ENCODE results near the gene MOGAT1. TPM values are rescaled to one million over a fixed set of nuclear protein-coding genes. Genes with fewer than 3 reads are reported as not detected.

Gene MOGAT1
- total RNA-seq, 1 experiment from 2014 or later = 51.2 TPM

DNA sequence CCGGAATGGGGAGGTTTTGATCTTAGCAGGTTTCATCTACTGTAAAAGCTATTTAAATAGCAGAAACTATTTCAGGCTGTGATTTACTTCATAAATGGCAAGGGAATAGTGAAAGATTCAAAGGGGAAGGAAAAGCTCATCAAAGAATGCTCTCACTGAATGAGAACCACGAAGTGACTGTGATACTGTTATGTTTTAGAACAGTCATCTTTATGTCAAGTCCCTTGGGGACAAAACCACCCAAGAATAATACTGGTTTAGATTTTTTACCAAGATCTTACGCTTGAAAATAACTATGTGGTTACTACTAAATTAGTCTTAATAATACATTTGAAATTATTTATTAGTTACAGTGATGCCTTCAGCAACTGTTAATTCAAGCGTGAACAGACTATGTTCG, 43.7 kb upstream of the MOGAT1 start:
- Mint-ChIP-seq H3K36me3 (ENCODE audit: insufficient read depth, unreplicated experiment) (peaks cover 61% of the 10 kb centered on the region), H3K4me1 (ENCODE audit: low read depth, unreplicated experiment) (no peaks in the 10 kb centered on the region), H3K27ac (ENCODE audit: unreplicated experiment) (no peak overlapping the region), H3K27me3 (ENCODE audit: unreplicated experiment) (no peaks in the 10 kb centered on the region), H3K4me3 (ENCODE audit: low read depth, unreplicated experiment) (no peak overlapping the region), H3K9me3 (ENCODE audit: low read depth, unreplicated experiment) (no peaks in the 10 kb centered on the region)
- TF ChIP-seq, protein P1, sequence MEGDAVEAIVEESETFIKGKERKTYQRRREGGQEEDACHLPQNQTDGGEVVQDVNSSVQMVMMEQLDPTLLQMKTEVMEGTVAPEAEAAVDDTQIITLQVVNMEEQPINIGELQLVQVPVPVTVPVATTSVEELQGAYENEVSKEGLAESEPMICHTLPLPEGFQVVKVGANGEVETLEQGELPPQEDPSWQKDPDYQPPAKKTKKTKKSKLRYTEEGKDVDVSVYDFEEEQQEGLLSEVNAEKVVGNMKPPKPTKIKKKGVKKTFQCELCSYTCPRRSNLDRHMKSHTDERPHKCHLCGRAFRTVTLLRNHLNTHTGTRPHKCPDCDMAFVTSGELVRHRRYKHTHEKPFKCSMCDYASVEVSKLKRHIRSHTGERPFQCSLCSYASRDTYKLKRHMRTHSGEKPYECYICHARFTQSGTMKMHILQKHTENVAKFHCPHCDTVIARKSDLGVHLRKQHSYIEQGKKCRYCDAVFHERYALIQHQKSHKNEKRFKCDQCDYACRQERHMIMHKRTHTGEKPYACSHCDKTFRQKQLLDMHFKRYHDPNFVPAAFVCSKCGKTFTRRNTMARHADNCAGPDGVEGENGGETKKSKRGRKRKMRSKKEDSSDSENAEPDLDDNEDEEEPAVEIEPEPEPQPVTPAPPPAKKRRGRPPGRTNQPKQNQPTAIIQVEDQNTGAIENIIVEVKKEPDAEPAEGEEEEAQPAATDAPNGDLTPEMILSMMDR (IDR thresholded peaks at IDR 0.05; ENCODE audit: unreplicated experiment) = no peak
- intact Hi-C loops (cut with micrococcal nuclease; ENCODE audit: unreplicated experiment) = no loop called here
- CTCF ChIA-PET = no interaction called here
- no peak for DNase-seq
- no TSS peak for BruUV-seq (replicated peaks)

DNA sequence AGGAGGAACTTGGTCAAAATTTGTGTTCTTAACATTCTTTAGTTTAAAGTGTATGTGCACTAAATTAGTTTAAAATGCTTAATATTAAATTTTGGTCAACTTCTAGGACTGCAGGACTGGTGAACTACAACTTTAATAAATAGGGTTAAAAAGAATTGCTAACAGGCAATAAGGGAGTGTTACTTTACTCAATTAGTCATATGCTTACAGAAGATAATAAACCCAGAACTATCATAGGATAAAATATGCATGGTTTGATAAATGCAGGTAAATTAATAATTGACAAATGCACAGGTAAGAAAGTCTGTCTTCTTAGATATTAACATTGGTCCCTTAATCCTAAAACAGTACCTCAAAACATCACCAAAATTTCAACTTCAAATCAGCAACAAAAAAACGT, 36.2 kb upstream of the MOGAT1 start:
- H3K9me3 Mint-ChIP-seq (ENCODE audit: low read depth, unreplicated experiment) = no peaks in the 10 kb centered on the region
- H3K27me3 Mint-ChIP-seq (ENCODE audit: unreplicated experiment) = no peaks in the 10 kb centered on the region
- BruUV-seq (replicated peaks) = no TSS peak
- H3K27ac Mint-ChIP-seq (ENCODE audit: unreplicated experiment) = peak overlapping the region; percentile 80
- H3K36me3 Mint-ChIP-seq (ENCODE audit: insufficient read depth, unreplicated experiment) = peaks cover 67% of the 10 kb centered on the region
- no peak overlapping the region for H3K4me3 Mint-ChIP-seq (ENCODE audit: low read depth, unreplicated experiment)
- TF ChIP-seq, protein P1 (IDR thresholded peaks at IDR 0.05; ENCODE audit: unreplicated experiment) = no peak
- intact Hi-C loops (cut with micrococcal nuclease; ENCODE audit: unreplicated experiment) = no loop called here
- no peak for DNase-seq
- CTCF ChIA-PET = no interaction called here
- H3K4me1 Mint-ChIP-seq (ENCODE audit: low read depth, unreplicated experiment) = peaks cover 28% of the 10 kb centered on the region

DNA sequence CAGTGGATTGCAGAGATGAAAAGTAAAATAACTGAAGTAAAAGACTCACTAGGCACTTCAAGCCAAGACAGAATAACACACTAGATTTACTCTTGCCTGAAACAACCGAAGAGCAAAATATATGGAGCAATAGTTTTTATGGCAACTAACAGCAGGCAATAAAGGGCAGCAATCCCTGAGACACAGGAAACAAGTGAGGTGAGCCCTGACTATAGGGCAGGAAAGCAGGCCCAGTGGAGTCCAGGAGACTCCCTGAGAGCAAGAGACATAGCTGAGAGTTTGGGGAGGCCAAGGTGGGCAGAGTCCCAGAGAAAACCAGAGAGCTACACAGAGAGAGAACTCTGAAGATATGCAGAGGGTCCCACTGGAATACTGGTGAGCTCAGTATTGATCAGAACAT, 34.4 kb upstream of the MOGAT1 start:
- no TSS peak for BruUV-seq (replicated peaks)
- no peak for DNase-seq
- Mint-ChIP-seq H3K36me3 (ENCODE audit: insufficient read depth, unreplicated experiment) (peaks cover 66% of the 10 kb centered on the region), H3K4me1 (ENCODE audit: low read depth, unreplicated experiment) (peaks cover 28% of the 10 kb centered on the region), H3K9me3 (ENCODE audit: low read depth, unreplicated experiment) (no peaks in the 10 kb centered on the region), H3K27me3 (ENCODE audit: unreplicated experiment) (no peaks in the 10 kb centered on the region), H3K27ac (ENCODE audit: unreplicated experiment) (peak overlapping the region; percentile 53), H3K4me3 (ENCODE audit: low read depth, unreplicated experiment) (no peak overlapping the region)
- TF ChIP-seq, protein P1 (IDR thresholded peaks at IDR 0.05; ENCODE audit: unreplicated experiment) = no peak
- intact Hi-C loops (cut with micrococcal nuclease; ENCODE audit: unreplicated experiment) = no loop called here
- CTCF ChIA-PET = no interaction called here

DNA sequence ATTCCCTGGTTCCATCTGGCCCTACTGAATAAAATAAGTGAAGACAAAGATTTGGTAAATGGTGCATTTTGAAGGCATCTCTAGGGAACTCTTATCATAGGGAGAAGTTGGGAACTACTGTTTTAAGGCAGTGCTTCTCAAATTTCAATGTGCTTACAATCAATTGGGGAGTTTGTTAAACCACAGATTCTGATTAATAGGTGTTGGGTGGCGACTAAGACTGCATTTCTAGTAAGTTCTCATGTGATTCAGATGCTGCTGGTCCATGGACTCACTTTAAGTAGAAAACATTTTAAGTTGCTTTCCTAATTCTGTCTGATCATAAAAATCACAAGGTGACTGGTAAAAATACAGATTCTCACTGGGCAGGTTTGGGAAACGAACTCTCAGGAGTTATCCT, 30.1 kb upstream of the MOGAT1 start:
- DNase-seq = no peak
- Mint-ChIP-seq H3K27me3 (ENCODE audit: unreplicated experiment) (no peaks in the 10 kb centered on the region), H3K36me3 (ENCODE audit: insufficient read depth, unreplicated experiment) (peaks cover 63% of the 10 kb centered on the region), H3K4me3 (ENCODE audit: low read depth, unreplicated experiment) (no peak overlapping the region), H3K27ac (ENCODE audit: unreplicated experiment) (no peak overlapping the region), H3K4me1 (ENCODE audit: low read depth, unreplicated experiment) (peaks cover 32% of the 10 kb centered on the region), H3K9me3 (ENCODE audit: low read depth, unreplicated experiment) (no peaks in the 10 kb centered on the region)
- intact Hi-C loops (cut with micrococcal nuclease; ENCODE audit: unreplicated experiment) = no loop called here
- CTCF ChIA-PET = no interaction called here
- no TSS peak for BruUV-seq (replicated peaks)
- TF ChIP-seq, protein P1 (IDR thresholded peaks at IDR 0.05; ENCODE audit: unreplicated experiment) = no peak
